GM12878 (cell line): Measurements from ENCODE around the gene MYCBP2.

ENCODE experiments used
- CEBPB ChIP-seq, 2 experiments: fragments of 150-350 bp in 1 of 2; IDR thresholded peaks; 2 replicates each; pipeline ENCODE4 v1.6.1; 2012 to 2014; ENCODE audit warnings: low read depth in 2 of 2, low read length in 2 of 2, borderline replicate concordance in 1 of 2, inconsistent platforms in 1 of 2
- CHD2 ChIP-seq: IDR thresholded peaks from 2 replicates; pipeline ENCODE4 v1.6.1; 2011; ENCODE audit warnings: low read depth, low read length, improper control_type of control experiment, borderline replicate concordance
- CUX1 ChIP-seq: IDR thresholded peaks from 2 replicates; pipeline ENCODE4 v1.6.1; 2012; ENCODE audit warnings: improper control_type of control experiment, low read depth, low read length; ENCODE audit not compliant: insufficient replicate concordance
- GATAD2B ChIP-seq: fragments of 450-650 bp; conservative IDR thresholded peaks from 2 replicates; pipeline ENCODE4 v1.6.1; 2017; ENCODE audit warnings: low read depth, mild to moderate bottlenecking, moderate library complexity
- HDAC6 ChIP-seq: fragments of 200-600 bp; sonication (generic); IDR thresholded peaks from one replicate; pipeline ENCODE4 v1.8.0; 2017; ENCODE audit warnings: antibody characterized with exemption; ENCODE audit not compliant: unreplicated experiment
- HDGF ChIP-seq: fragments of 450-650 bp; IDR thresholded peaks from 2 replicates; pipeline ENCODE4 v1.6.1; 2016; ENCODE audit warnings: antibody characterized with exemption
- IKZF2 ChIP-seq, 2 experiments: fragments of 450-650 bp; IDR thresholded peaks; 2 replicates each; pipeline ENCODE4 v1.6.1; 2017; ENCODE audit warnings: mild to moderate bottlenecking in 2 of 2, moderate library complexity in 2 of 2
- MLLT1 ChIP-seq: fragments of 450-650 bp; IDR thresholded peaks from 2 replicates; pipeline ENCODE4 v1.6.1; 2016; ENCODE audit warnings: mild to moderate bottlenecking
- PAX5 ChIP-seq: IDR thresholded peaks from 2 replicates; pipeline ENCODE4 v1.6.1; 2011; ENCODE audit warnings: low read depth, low read length, borderline replicate concordance
- RAD21 ChIP-seq: IDR thresholded peaks from 2 replicates; pipeline ENCODE4 v1.6.1; 2011; ENCODE audit warnings: mild to moderate bottlenecking, low read depth, low read length, moderate library complexity; ENCODE audit not compliant: insufficient read depth
- TF ChIP-seq, protein P1 (sequence below), 3 experiments: IDR thresholded peaks in 2 of 3; conservative IDR thresholded peaks in 1 of 3; 2 replicates each; pipeline ENCODE4 v1.5.1; 2011; ENCODE audit warnings: low read depth in 3 of 3, low read length in 3 of 3, mild to moderate bottlenecking in 3 of 3, control low read depth in 2 of 3, moderate library complexity in 2 of 3, inconsistent platforms in 1 of 3, mixed read lengths in 1 of 3; ENCODE audit not compliant: control insufficient read depth in 2 of 3, insufficient read depth in 1 of 3; ENCODE audit errors: extremely low read depth in 1 of 3

DNA sequence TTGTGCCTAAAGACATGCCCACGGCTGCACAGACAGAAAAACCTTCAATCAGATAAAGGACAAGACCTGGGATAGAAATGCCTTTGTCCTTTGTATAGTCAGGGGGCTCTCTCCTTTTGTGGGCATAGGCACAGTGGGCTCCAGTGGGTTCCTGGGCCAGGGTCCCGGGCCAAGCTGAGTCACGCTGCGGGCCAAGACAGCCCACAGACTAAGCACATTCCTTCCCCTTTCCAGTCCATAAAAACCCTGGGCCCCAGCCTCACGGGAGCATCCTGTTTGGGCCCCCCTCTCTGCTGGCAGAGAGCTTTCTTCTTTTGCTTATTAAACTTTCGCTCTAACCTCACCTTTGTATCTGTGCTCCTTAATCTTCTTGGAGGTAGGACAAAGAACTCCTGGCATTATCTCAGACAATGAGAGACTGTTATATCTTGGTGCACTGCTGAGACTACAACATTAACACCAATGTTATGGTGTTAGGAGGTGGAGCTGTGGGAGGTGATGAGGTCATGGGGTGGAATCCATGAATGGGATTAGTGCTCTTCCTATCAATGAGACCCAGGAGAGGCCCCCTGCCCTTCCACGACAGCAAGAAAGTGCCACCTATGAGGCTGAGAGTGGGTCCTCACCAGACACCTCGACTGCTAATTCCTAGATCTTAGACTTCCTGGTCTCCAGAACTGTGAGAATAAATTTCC is 279.1 kb downstream of the MYCBP2 start:
- TF ChIP-seq GATAD2B (no peak), MLLT1 (no peak), RAD21 (no peak), CUX1 (no peak), CHD2 (no peak), PAX5 (no peak), IKZF2 (IDR thresholded peaks at IDR 0.05) (no peak), HDGF (no peak), HDAC6 (no peak), CEBPB (IDR thresholded peaks at IDR 0.05; ENCODE audit: borderline replicate concordance in 1 of 2, low read depth in 2 of 2, low read length in 2 of 2) (no peak)
- TF ChIP-seq, protein P1, sequence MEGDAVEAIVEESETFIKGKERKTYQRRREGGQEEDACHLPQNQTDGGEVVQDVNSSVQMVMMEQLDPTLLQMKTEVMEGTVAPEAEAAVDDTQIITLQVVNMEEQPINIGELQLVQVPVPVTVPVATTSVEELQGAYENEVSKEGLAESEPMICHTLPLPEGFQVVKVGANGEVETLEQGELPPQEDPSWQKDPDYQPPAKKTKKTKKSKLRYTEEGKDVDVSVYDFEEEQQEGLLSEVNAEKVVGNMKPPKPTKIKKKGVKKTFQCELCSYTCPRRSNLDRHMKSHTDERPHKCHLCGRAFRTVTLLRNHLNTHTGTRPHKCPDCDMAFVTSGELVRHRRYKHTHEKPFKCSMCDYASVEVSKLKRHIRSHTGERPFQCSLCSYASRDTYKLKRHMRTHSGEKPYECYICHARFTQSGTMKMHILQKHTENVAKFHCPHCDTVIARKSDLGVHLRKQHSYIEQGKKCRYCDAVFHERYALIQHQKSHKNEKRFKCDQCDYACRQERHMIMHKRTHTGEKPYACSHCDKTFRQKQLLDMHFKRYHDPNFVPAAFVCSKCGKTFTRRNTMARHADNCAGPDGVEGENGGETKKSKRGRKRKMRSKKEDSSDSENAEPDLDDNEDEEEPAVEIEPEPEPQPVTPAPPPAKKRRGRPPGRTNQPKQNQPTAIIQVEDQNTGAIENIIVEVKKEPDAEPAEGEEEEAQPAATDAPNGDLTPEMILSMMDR (IDR thresholded peaks at IDR 0.05 in 2 of 3, conservative IDR thresholded peaks at IDR 0.05 in 1 of 3; ENCODE audit: control insufficient read depth in 2 of 3, extremely low read depth in 1 of 3, insufficient read depth in 1 of 3, low read depth in 3 of 3, low read length in 3 of 3), result no peak
